ENCODE measurements around the gene MAGEC3. TPM values are rescaled to one million over a fixed set of nuclear protein-coding genes. Genes with fewer than 3 reads are reported as not detected.

MAGEC3 gene
- total RNA-seq, 1 donor from 2014 or later: not detected

- no peaks in the 10 kb centered on the region for H3K4me1 Mint-ChIP-seq
- DNase-seq: no peak
- no peaks in the 10 kb centered on the region for H3K9me3 Mint-ChIP-seq
- H3K4me3 Mint-ChIP-seq: no peak overlapping the region
- no peak overlapping the region for H3K27ac Mint-ChIP-seq
- intact Hi-C loops (cut with micrococcal nuclease): no loop called here
- no peaks in the 10 kb centered on the region for H3K36me3 Mint-ChIP-seq (ENCODE audit: low read depth)
- H3K27me3 Mint-ChIP-seq: no peaks in the 10 kb centered on the region
Measured at GRCh38 chrX:141904262-141904661, 66.1 kb downstream of the MAGEC3 start.

DNA sequence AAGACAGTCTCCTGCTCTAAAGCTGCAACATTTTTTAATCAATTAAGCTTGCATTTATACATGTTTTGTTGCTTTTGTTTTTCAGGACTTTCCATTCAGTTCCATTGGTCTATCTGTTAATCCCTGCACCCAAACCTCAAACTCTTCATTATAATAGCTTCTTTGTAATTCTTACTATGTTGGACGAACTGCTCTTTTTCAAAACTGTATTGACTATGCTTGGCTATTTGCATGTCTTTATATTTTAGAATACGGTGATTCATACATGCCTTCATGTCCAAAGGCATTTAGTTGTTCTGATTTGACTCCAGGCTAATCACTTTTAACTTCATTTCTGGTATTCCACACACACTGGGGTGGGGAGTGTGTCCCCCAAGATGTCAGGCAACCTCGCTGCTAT is 79.7 kb downstream of the MAGEC3 start:
- Mint-ChIP-seq H3K27ac (no peak overlapping the region), H3K4me1 (no peaks in the 10 kb centered on the region), H3K36me3 (ENCODE audit: low read depth) (no peaks in the 10 kb centered on the region), H3K9me3 (no peaks in the 10 kb centered on the region), H3K27me3 (no peaks in the 10 kb centered on the region), H3K4me3 (no peak overlapping the region)
- DNase-seq: no peak
- intact Hi-C loops (cut with micrococcal nuclease): no loop called here

DNA sequence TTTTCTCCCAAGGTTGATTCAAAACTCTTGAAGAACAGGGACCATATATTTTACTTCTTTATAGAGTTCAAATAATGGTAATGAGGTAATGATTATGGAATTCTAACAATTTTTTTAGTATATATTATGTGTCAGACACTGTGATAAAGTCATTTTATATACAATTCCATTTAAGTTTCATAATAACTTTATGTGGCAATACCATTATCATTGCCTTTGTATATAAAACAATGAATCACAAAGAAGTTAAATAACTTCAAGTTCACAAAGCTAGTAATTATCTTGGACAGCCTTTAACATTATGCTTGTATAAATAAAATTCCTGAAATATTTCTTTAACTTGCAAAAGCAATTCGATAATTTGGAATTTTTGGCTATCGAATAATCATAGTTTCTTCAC is 86.2 kb downstream of the MAGEC3 start:
- no peak for DNase-seq
- H3K9me3 Mint-ChIP-seq: no peaks in the 10 kb centered on the region
- H3K4me3 Mint-ChIP-seq: no peak overlapping the region
- H3K4me1 Mint-ChIP-seq: no peaks in the 10 kb centered on the region
- intact Hi-C loops (cut with micrococcal nuclease): no loop called here
- H3K27ac Mint-ChIP-seq: no peak overlapping the region
- no peaks in the 10 kb centered on the region for H3K36me3 Mint-ChIP-seq (ENCODE audit: low read depth)
- no peaks in the 10 kb centered on the region for H3K27me3 Mint-ChIP-seq

- no peaks in the 10 kb centered on the region for H3K36me3 Mint-ChIP-seq (ENCODE audit: low read depth)
- H3K9me3 Mint-ChIP-seq: no peaks in the 10 kb centered on the region
- intact Hi-C loops (cut with micrococcal nuclease): no loop called here
- H3K27ac Mint-ChIP-seq: no peak overlapping the region
- no peaks in the 10 kb centered on the region for H3K4me1 Mint-ChIP-seq
- H3K27me3 Mint-ChIP-seq: no peaks in the 10 kb centered on the region
- DNase-seq: no peak
- no peak overlapping the region for H3K4me3 Mint-ChIP-seq
Measured at GRCh38 chrX:141928432-141928831, 90.3 kb downstream of the MAGEC3 start.

DNA sequence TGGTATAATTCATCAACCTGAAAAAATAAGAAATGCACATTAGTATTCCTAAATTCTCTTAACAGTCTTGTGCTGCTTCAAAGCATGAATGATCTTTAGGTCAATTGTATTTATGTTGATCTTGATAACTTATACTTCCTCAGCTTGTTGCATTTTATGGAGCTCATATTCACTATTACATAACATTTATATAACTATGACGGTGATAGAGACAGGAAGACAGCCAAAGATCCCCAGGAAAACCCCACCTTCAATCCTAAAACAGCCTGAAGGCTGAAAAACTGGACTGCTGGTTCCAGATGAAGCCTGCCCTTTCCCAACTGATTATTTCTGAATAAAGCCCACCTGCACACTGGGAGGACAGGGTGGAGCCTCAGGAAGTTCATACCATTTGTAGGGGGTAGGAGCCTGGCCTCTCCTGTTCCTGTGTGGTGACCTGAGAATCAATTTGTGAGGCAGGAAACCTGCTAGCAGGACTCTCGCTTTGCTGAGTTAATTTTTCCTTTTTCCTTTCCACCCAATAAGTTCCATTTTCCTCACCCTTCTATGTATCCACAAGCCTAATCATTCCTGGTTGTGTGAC is 96.0 kb downstream of the MAGEC3 start:
- Mint-ChIP-seq H3K4me3 (no peak overlapping the region), H3K27ac (no peak overlapping the region), H3K9me3 (no peaks in the 10 kb centered on the region), H3K36me3 (ENCODE audit: low read depth) (no peaks in the 10 kb centered on the region), H3K27me3 (no peaks in the 10 kb centered on the region), H3K4me1 (no peaks in the 10 kb centered on the region)
- intact Hi-C loops (cut with micrococcal nuclease): no loop called here
- DNase-seq: no peak

DNA sequence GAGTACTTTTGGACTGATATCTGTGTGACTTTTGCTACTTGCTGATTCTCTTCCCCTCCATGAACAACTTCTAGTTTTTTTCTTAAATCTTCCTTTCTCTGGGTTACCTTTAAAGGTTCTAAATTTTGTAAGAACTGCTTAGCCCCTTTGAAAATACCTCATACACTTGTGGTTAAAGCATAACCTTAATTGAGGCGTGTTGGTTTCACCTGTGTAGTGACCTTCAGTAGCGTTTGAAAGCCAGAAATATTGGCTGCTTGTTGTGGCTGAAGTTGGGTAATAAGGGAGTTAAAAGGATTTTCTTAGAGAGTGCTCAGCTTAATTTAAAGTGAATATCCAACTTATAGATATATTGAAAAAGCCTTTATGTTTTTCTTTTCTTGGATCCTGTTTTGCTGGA is 97.5 kb downstream of the MAGEC3 start:
- Mint-ChIP-seq H3K4me1 (no peaks in the 10 kb centered on the region), H3K27ac (no peak overlapping the region), H3K36me3 (ENCODE audit: low read depth) (no peaks in the 10 kb centered on the region), H3K9me3 (no peaks in the 10 kb centered on the region), H3K27me3 (no peaks in the 10 kb centered on the region), H3K4me3 (no peak overlapping the region)
- intact Hi-C loops (cut with micrococcal nuclease): no loop called here
- no peak for DNase-seq

DNA sequence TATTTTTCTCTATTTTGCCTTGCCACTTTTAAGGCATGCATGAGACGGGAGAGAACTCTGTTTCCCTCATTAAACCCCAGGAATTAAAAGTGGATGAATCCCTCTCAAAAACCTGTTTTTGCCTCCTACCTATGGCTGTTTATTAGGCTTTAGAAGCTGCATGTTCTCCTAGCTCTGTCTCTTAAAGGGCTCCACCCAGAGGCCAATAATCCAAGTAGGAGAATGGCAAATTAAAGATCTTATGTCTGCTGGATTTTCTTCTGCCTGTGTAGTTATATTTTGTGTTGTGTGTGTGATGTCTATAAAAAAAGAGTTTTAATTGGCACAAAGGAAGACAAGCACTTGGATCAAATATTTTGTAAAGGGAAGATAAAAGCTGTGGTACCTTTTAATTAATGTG is 98.0 kb downstream of the MAGEC3 start:
- H3K27ac Mint-ChIP-seq: no peak overlapping the region
- H3K36me3 Mint-ChIP-seq (ENCODE audit: low read depth): no peaks in the 10 kb centered on the region
- no peak for DNase-seq
- H3K9me3 Mint-ChIP-seq: no peaks in the 10 kb centered on the region
- intact Hi-C loops (cut with micrococcal nuclease): no loop called here
- no peaks in the 10 kb centered on the region for H3K4me1 Mint-ChIP-seq
- H3K4me3 Mint-ChIP-seq: no peak overlapping the region
- no peaks in the 10 kb centered on the region for H3K27me3 Mint-ChIP-seq

DNA sequence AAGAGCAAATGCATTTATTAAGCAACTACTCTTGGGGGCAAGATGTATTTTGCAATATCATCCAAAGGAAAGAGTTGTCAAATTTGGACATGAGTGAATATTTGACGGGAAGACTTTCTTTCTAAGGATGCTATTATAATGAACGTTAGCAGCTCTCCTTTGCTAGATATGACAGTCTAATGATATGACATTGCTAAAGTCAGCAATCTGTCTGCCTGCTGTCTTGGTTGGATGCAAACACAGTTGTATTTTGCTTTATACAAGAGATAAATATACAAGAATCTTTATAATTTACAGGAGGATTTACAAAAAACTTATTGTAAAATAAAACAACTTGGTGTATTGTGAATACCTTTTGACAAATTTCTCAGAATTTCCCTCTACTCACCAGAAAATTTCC is 103.1 kb downstream of the MAGEC3 start:
- intact Hi-C loops (cut with micrococcal nuclease): no loop called here
- H3K4me3 Mint-ChIP-seq: no peak overlapping the region
- H3K4me1 Mint-ChIP-seq: no peaks in the 10 kb centered on the region
- DNase-seq: no peak
- no peak overlapping the region for H3K27ac Mint-ChIP-seq
- H3K36me3 Mint-ChIP-seq (ENCODE audit: low read depth): no peaks in the 10 kb centered on the region
- no peaks in the 10 kb centered on the region for H3K27me3 Mint-ChIP-seq
- H3K9me3 Mint-ChIP-seq: no peaks in the 10 kb centered on the region

DNA sequence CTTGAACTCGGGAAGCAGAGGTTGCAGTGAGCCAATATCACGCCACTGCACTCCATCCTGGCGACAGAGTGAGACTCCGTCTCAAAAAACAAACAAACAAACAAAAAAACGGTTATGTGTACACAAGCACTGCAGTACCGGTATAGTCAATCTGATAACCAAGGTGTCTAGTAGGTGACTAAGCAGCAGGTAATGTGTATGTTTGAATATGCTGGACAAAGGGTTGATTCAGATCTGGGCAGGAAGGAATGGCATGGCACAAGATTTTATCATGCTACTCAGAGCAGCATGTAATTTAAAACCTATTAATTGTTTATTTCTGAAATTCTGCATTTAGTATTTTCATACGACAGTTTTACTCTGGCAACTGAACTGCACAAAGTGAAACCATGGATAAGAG is 107.3 kb downstream of the MAGEC3 start:
- intact Hi-C loops (cut with micrococcal nuclease): no loop called here
- no peaks in the 10 kb centered on the region for H3K27me3 Mint-ChIP-seq
- H3K4me3 Mint-ChIP-seq: no peak overlapping the region
- H3K27ac Mint-ChIP-seq: no peak overlapping the region
- no peaks in the 10 kb centered on the region for H3K4me1 Mint-ChIP-seq
- DNase-seq: no peak
- no peaks in the 10 kb centered on the region for H3K36me3 Mint-ChIP-seq (ENCODE audit: low read depth)
- no peaks in the 10 kb centered on the region for H3K9me3 Mint-ChIP-seq

DNA sequence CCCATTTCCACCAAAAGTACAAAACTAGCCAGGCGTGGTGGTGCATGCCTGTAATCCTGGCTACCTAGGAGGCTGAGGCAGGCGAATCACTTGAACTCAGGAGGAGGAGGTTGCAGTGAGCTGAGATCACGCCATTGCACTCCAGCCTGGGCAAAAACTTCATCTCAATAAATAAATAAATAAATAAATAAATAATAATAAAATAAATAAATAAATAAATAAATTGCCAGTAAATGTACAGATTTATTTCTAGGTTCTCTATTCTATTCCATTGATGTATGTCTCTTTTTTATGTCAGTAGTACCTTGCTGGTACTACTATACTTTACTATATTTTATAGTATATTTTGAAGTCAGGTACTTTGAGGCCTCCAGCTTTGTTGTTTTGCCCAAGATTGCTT is 109.2 kb downstream of the MAGEC3 start:
- Mint-ChIP-seq H3K4me1 (no peaks in the 10 kb centered on the region), H3K27me3 (no peaks in the 10 kb centered on the region), H3K4me3 (no peak overlapping the region), H3K36me3 (ENCODE audit: low read depth) (no peaks in the 10 kb centered on the region), H3K27ac (no peak overlapping the region), H3K9me3 (no peaks in the 10 kb centered on the region)
- no peak for DNase-seq
- intact Hi-C loops (cut with micrococcal nuclease): no loop called here

Other genes with a start within 250 kb of the MAGEC3 start
- gene SPANXA2, start 248.6 kb upstream of the MAGEC3 start, total RNA-seq: not detected in 2 replicates
- not detected in 2 replicates for gene SPANXD, start 139.6 kb upstream of the MAGEC3 start, total RNA-seq
- gene MAGEC1, start 65.6 kb downstream of the MAGEC3 start, total RNA-seq: not detected in 2 replicates

All from activated CD4-positive, alpha-beta T cell treated with anti-CD3 and anti-CD28 coated beads, Interleukin-2, amount 10 ng/mL, durations not matched to agents 24 days and 14 days (primary cell).